Esophagus squamous epithelium (tissue), 4 donors: ENCODE measurements around the gene NAV2.

Experiments
- CTCF ChIP-seq, 6 experiments: fragments of 450-650 bp in 4 of 6; fragments of 200-600 bp in 2 of 6; sonication (generic) in 2 of 6; IDR thresholded peaks; one replicate each; pipeline ENCODE4 v1.5.1; 2016 to 2019; ENCODE audit warnings: antibody characterized with exemption in 6 of 6, mild to moderate bottlenecking in 4 of 6, moderate library complexity in 4 of 6
- POLR2A ChIP-seq, 4 donors: fragments of 450-650 bp; IDR thresholded peaks; one replicate each; pipeline ENCODE4 v1.6.1; 2017; ENCODE audit warnings: antibody characterized with exemption in 4 of 4, mild to moderate bottlenecking in 4 of 4, moderate library complexity in 3 of 4

- TF ChIP-seq POLR2A (IDR thresholded peaks at IDR 0.05), result no peak
- TF ChIP-seq CTCF (IDR thresholded peaks at IDR 0.05), result no peak
Observed at GRCh38 chr11:19666951-19667350, 45.7 kb upstream of the NAV2 start.
